Measurements from ENCODE around the gene FLVCR2. TPM values are rescaled to one million over a fixed set of nuclear protein-coding genes. Genes with fewer than 3 reads are reported as not detected.
A peak's percentile ranks its signal among the peaks of the same experiment; 100 is the strongest.

Gene FLVCR2
- total and polyA plus RNA-seq, 12 donors, result 0.95 to 11.3 (median 2.9) TPM

DNA sequence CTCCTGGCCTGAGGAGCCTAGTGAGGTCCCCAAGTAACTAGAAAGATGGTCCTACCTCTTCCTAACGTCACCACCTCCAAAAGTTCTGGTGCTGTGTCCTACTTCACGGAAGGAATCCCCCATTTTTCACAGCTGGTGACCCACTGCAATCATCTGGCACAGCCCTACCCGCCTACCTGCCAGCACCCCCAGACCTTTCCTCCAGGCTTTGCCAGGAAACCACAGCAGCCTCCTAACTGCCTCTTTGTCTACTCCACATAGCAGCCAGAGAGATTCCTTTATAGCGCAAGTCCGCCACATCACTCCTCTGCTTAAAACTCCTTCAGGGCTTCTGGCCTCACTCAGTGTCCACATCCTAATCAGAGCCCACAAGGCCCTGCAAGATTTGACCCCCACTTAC lies 13.4 kb upstream of the FLVCR2 start:
- Histone ChIP-seq H3K36me3 (no peaks in the 10 kb centered on the region), H3K4me1 (peaks cover 0 to 13% (median 2%) of the 10 kb centered on the region in 9 donors), H3K4me3 (no peak overlapping the region), H3K27me3 (peaks cover 0 to 2% (median 0%) of the 10 kb centered on the region in 7 donors), H3K9me3 (no peaks in the 10 kb centered on the region), H3K27ac (no peak overlapping the region)
- DNase-seq (no peak), ATAC-seq (no peak)
- intact Hi-C loops (cut with DNase I), result loop anchor here in 2 of 10 donors (10.0 kb wide), 1 partner anchor 260 kb away; no protein-coding TSS in a partner anchor
- TF ChIP-seq, protein P1, sequence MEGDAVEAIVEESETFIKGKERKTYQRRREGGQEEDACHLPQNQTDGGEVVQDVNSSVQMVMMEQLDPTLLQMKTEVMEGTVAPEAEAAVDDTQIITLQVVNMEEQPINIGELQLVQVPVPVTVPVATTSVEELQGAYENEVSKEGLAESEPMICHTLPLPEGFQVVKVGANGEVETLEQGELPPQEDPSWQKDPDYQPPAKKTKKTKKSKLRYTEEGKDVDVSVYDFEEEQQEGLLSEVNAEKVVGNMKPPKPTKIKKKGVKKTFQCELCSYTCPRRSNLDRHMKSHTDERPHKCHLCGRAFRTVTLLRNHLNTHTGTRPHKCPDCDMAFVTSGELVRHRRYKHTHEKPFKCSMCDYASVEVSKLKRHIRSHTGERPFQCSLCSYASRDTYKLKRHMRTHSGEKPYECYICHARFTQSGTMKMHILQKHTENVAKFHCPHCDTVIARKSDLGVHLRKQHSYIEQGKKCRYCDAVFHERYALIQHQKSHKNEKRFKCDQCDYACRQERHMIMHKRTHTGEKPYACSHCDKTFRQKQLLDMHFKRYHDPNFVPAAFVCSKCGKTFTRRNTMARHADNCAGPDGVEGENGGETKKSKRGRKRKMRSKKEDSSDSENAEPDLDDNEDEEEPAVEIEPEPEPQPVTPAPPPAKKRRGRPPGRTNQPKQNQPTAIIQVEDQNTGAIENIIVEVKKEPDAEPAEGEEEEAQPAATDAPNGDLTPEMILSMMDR (IDR thresholded peaks at IDR 0.05), result no peak
- WGBS, 2 donors, result 92% methylated on average over 5 of the region's 5 CpGs

DNA sequence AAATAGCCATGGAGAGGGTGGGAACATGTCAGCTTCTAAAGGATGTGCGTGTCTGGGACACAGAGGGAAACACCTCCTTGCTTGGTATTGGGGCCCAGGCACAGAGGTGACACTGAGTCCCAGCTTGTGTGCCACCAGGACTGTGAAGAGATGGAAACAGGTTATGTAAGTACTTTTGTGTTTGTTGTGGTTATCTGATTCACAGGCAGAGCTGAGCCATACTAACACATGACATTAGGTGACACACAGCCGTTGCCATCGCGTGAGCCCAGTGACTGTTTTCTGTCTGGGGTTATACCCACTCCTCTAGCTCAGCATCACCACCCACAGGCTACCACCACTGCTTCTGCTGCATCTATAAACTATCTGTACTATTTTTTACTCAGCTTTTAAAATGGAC lies 12.1 kb upstream of the FLVCR2 start:
- WGBS, 2 donors, result 43 to 47% methylated on average over 4 of the region's 4 CpGs
- TF ChIP-seq, protein P1 (IDR thresholded peaks at IDR 0.05), result no peak
- H3K27ac ChIP-seq, result no peak overlapping the region
- H3K27me3 ChIP-seq, result peaks cover 0 to 2% (median 0%) of the 10 kb centered on the region in 7 donors
- H3K36me3 ChIP-seq, result no peaks in the 10 kb centered on the region
- peaks cover 0 to under 1% (median 0%) of the 10 kb centered on the region in 9 donors for H3K4me1 ChIP-seq
- no peaks in the 10 kb centered on the region for H3K9me3 ChIP-seq
- no peak overlapping the region for H3K4me3 ChIP-seq
- DNase-seq, result no peak
- peak in 4 of 8 donors; percentile 29 to 75 (median 55) for ATAC-seq
- intact Hi-C loops (cut with DNase I), result loop anchor here in 2 of 10 donors (10.0 kb wide), 1 partner anchor 262 kb away; no protein-coding TSS in a partner anchor

DNA sequence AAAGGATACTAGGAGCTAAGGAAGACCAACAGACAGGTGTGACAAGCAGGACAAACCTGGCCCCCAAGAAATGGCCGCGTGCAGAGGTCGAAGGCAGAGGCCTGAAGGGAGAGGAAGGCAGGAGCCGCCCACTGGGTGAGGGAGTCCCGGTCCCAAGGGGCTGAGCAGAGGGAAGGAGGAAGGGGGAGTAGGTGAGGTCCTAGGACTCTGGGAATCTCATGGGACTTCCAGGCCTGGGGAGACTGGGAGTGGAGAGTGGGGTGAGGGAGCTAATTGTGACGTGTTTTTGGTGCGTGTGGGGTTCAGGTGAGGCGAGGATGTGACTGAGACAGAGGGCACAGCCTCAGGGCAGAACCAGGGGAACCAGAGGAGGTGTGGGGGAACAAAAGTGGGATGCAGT lies 11.7 kb upstream of the FLVCR2 start:
- Histone ChIP-seq H3K4me3 (no peak overlapping the region), H3K4me1 (no peaks in the 10 kb centered on the region), H3K27ac (no peak overlapping the region), H3K9me3 (no peaks in the 10 kb centered on the region), H3K27me3 (peaks cover 0 to under 1% (median 0%) of the 10 kb centered on the region in 7 donors), H3K36me3 (no peaks in the 10 kb centered on the region)
- ATAC-seq (no peak), DNase-seq (no peak)
- WGBS, 2 donors, result 83 to 87% methylated on average over 8 of the region's 8 CpGs
- intact Hi-C loops (cut with DNase I), result loop anchor here in 2 of 10 donors (10.0 kb wide), 1 partner anchor 262 kb away; no protein-coding TSS in a partner anchor
- TF ChIP-seq, protein P1 (IDR thresholded peaks at IDR 0.05), result no peak

DNA sequence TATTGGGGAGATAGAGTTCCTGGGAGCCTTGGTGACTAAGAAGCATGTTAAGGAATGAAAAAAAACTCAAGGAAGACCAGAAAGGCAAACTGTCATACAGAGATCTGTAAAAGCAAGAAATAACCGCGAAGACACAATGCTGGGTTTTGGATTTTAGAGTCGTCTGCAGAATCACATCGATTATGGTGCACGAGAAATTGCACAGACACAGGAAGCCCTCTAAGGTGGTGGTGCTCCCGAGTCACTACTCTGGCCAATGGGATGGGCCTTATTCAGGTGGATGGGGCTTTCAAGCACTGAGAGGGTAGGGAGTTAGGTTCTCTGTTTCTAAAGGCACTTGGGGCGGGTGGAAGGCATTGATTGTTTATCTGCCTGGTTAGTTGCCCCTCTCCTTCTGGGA lies 10.3 kb upstream of the FLVCR2 start:
- no peaks in the 10 kb centered on the region for H3K9me3 ChIP-seq
- WGBS, 2 donors, result 86 to 91% methylated on average over 7 of the region's 7 CpGs
- ATAC-seq (no peak), DNase-seq (no peak)
- H3K27ac ChIP-seq, result no peak overlapping the region
- no peak overlapping the region for H3K4me3 ChIP-seq
- intact Hi-C loops (cut with DNase I), result loop anchor here in 2 of 10 donors (10.0 kb wide), 1 partner anchor 263 kb away; no protein-coding TSS in a partner anchor
- no peaks in the 10 kb centered on the region for H3K36me3 ChIP-seq
- no peaks in the 10 kb centered on the region for H3K4me1 ChIP-seq
- TF ChIP-seq, protein P1 (IDR thresholded peaks at IDR 0.05), result no peak
- no peaks in the 10 kb centered on the region for H3K27me3 ChIP-seq
